Keratinocyte (primary cell): Measurements from ENCODE around the gene BCAS1. TPM values are rescaled to one million over a fixed set of nuclear protein-coding genes. Genes with fewer than 3 reads are reported as not detected.
A peak's percentile ranks its signal among the peaks of the same experiment; 100 is the strongest.

Source experiments
- DNase-seq: peaks from one replicate; pipeline ENCODE4 v3.0.0-alpha.2; 2011; ENCODE audit warnings: low read depth, missing footprints, low spot score
- FAIRE-seq: peaks from 2 replicates; lab custom pipeline; 2011; peaks lifted over from hg19 to GRCh38; lab: Jason Lieb, UNC
- H2AFZ ChIP-seq: 2 replicates; pipeline ENCODE4 v1.6.0; 2012; ENCODE audit warnings: low read length, control low read depth, inconsistent platforms; ENCODE audit not compliant: control insufficient read depth
- H3K27ac ChIP-seq: 2 replicates; pipeline ENCODE4 v1.5.1; 2011; ENCODE audit warnings: low read length; ENCODE audit not compliant: control insufficient read depth, insufficient read depth
- H3K27me3 ChIP-seq: 3 replicates; pipeline ENCODE4 v1.6.0; 2011; ENCODE audit warnings: low read length; ENCODE audit not compliant: control insufficient read depth, insufficient read depth; ENCODE audit errors: extremely low read depth
- H3K36me3 ChIP-seq, 2 experiments: 2 replicates in 1 of 2; 3 replicates in 1 of 2; pipeline ENCODE4 v1.5.1; 2011; ENCODE audit warnings: low read length in 2 of 2, mild to moderate bottlenecking in 1 of 2; ENCODE audit not compliant: control insufficient read depth in 2 of 2, insufficient read depth in 2 of 2; ENCODE audit errors: extremely low read depth in 1 of 2
- H3K4me1 ChIP-seq: 3 replicates; pipeline ENCODE4 v1.5.1; 2011; ENCODE audit warnings: low read length; ENCODE audit not compliant: control insufficient read depth, insufficient read depth; ENCODE audit errors: extremely low read depth
- H3K4me2 ChIP-seq: 3 replicates; pipeline ENCODE4 v1.6.0; 2011; ENCODE audit warnings: low read depth, low read length; ENCODE audit not compliant: control insufficient read depth, insufficient read depth; ENCODE audit errors: extremely low read depth
- H3K4me3 ChIP-seq, 3 experiments: fragments of 200-600 bp in 1 of 3; sonication (generic) in 1 of 3; 2 replicates in 2 of 3; 3 replicates in 1 of 3; pipeline ENCODE4 v1.5.1; 2011 to 2016; ENCODE audit warnings: low read length in 3 of 3, mild to moderate bottlenecking in 3 of 3, control low read depth in 2 of 3, inconsistent platforms in 1 of 3, low read depth in 1 of 3, mixed read lengths in 1 of 3, mixed run types in 1 of 3, moderate library complexity in 1 of 3; ENCODE audit not compliant: control insufficient read depth in 2 of 3, insufficient read depth in 2 of 3; ENCODE audit errors: extremely low read depth in 1 of 3
- H3K79me2 ChIP-seq: 2 replicates; pipeline ENCODE4 v1.6.0; 2012; ENCODE audit warnings: low read length; ENCODE audit not compliant: control insufficient read depth, insufficient read depth
- H3K9ac ChIP-seq: 3 replicates; pipeline ENCODE4 v1.6.0; 2011; ENCODE audit warnings: low read length; ENCODE audit not compliant: control insufficient read depth, insufficient read depth; ENCODE audit errors: extremely low read depth
- H3K9me1 ChIP-seq: 3 replicates; pipeline ENCODE4 v1.6.0; 2011; ENCODE audit warnings: low read length; ENCODE audit not compliant: control insufficient read depth, insufficient read depth; ENCODE audit errors: extremely low read depth
- H3K9me3 ChIP-seq: 2 replicates; pipeline ENCODE4 v1.5.1; 2012; ENCODE audit warnings: low read depth, low read length; ENCODE audit not compliant: control insufficient read depth
- H4K20me1 ChIP-seq: 3 replicates; pipeline ENCODE4 v1.6.0; 2011; ENCODE audit warnings: low read length; ENCODE audit not compliant: control insufficient read depth, insufficient read depth; ENCODE audit errors: extremely low read depth
- CTCF ChIP-seq, 3 experiments: IDR thresholded peaks in 1 of 3; conservative IDR thresholded peaks in 1 of 3; optimal IDR thresholded peaks in 1 of 3; 2 replicates in 2 of 3; 3 replicates in 1 of 3; pipeline versions ENCODE3 to v1.5.1; 2011; ENCODE audit warnings: low read length in 3 of 3, mild to moderate bottlenecking in 3 of 3, moderate library complexity in 2 of 3, control low read depth in 1 of 3, inconsistent platforms in 1 of 3; ENCODE audit not compliant: insufficient read depth in 2 of 3; ENCODE audit errors: extremely low read depth in 1 of 3
- EZH2 ChIP-seq: IDR thresholded peaks from one replicate; pipeline ENCODE4 v1.6.1; 2012; ENCODE audit warnings: inconsistent platforms, mild to moderate bottlenecking, low read length, moderate library complexity
- dilution Hi-C: fragments of 300-500 bp; cut with MboI; formaldehyde crosslinking; loops from one replicate; pipeline ENCODE4 v1.7.0; 2020; ENCODE audit warnings: low sequenced_read_pairs; ENCODE audit not compliant: extremely low pct_ligation_motif_present
- polyA plus RNA-seq, 5 experiments: library from polyadenylated mRNA; depleted of rRNA in 3 of 5; stranded (reverse) in 3 of 5; stranded (forward) in 1 of 5; unstranded in 1 of 5; fragments of >200 nt; gene quantifications; 1 replicate in 1 of 5; 2 replicates in 3 of 5; 3 replicates in 1 of 5; pipeline versions ENCODE4 v1.2.1 to v1.2.3, GENCODE V29; 2011 to 2012; ENCODE audit warnings: missing spikeins in 2 of 5, low read depth in 1 of 5, low replicate concordance in 1 of 5

Gene BCAS1
- polyA plus RNA-seq, 1 donor (not counting 4 experiments of a cell fraction or from before 2014, with no cell fraction given): not detected

- peak overlapping the region; percentile 57 for H3K27ac ChIP-seq
Observed at GRCh38 chr20:53902968-53903651, 167.3 kb downstream of the BCAS1 start.

GRCh38 chr20:53901497-53902096 lies 168.8 kb downstream of the BCAS1 start:
- TF ChIP-seq EZH2 (no peak), CTCF (optimal IDR thresholded peaks at IDR 0.05 in 1 of 3, IDR thresholded peaks at IDR 0.05 in 1 of 3, conservative IDR thresholded peaks at IDR 0.05 in 1 of 3; ENCODE audit: extremely low read depth in 1 of 3, insufficient read depth in 2 of 3, low read length in 3 of 3) (no peak)
- peak overlapping the region; percentile 92 for H3K4me2 ChIP-seq
- H3K36me3 ChIP-seq: no peaks in the 10 kb centered on the region
- DNase-seq (no peak), FAIRE-seq (no peak)
- H3K4me3 ChIP-seq: peak overlapping the region in 1 of 3 experiments; percentile 43
- no peaks in the 10 kb centered on the region for H3K9me3 ChIP-seq
- H3K27me3 ChIP-seq: no peaks in the 10 kb centered on the region
- H3K79me2 ChIP-seq: no peaks in the 10 kb centered on the region
- H4K20me1 ChIP-seq: no peaks in the 10 kb centered on the region
- peaks cover 71% of the 10 kb centered on the region for H3K4me1 ChIP-seq
- H2AFZ ChIP-seq: peak overlapping the region; percentile 1
- H3K27ac ChIP-seq: peak overlapping the region; percentile 99
- peak overlapping the region; percentile 85 for H3K9ac ChIP-seq
- peaks cover 3% of the 10 kb centered on the region for H3K9me1 ChIP-seq
- dilution Hi-C loops: no loop called here

More at GRCh38 chr20:53902968-53903651, 167.3 kb downstream of the BCAS1 start:
- Histone ChIP-seq H3K9me3 (no peaks in the 10 kb centered on the region), H3K27me3 (no peaks in the 10 kb centered on the region), H3K79me2 (no peaks in the 10 kb centered on the region), H4K20me1 (no peaks in the 10 kb centered on the region), H2AFZ (no peak overlapping the region), H3K4me1 (peaks cover 81% of the 10 kb centered on the region), H3K4me2 (no peak overlapping the region), H3K9me1 (peaks cover 3% of the 10 kb centered on the region), H3K4me3 (no peak overlapping the region), H3K9ac (peak overlapping the region; percentile 4), H3K36me3 (no peaks in the 10 kb centered on the region)
- no peak for TF ChIP-seq CTCF (optimal IDR thresholded peaks at IDR 0.05 in 1 of 3, IDR thresholded peaks at IDR 0.05 in 1 of 3, conservative IDR thresholded peaks at IDR 0.05 in 1 of 3; ENCODE audit: extremely low read depth in 1 of 3, insufficient read depth in 2 of 3, low read length in 3 of 3)
- TF ChIP-seq EZH2: no peak
- DNase-seq (no peak), FAIRE-seq (no peak)
- dilution Hi-C loops: no loop called here
